GM23338 (cell line): ENCODE measurements around the gene SLC16A5. TPM values are rescaled to one million over a fixed set of nuclear protein-coding genes. Genes with fewer than 3 reads are reported as not detected.

Experiments used
- ATAC-seq: fragments of 200-7000 bp; cut with Tn5 transposase; 3 replicates; pipeline ENCODE4 v1.9.1; 2020
- DNase-seq: peaks from one replicate; pipeline ENCODE4 v3.0.0-alpha.2; 2015; ENCODE audit warnings: low spot score
- H2AFZ ChIP-seq: fragments of 200-600 bp; sonication (generic); 2 replicates; pipeline ENCODE4 v1.8.0; 2016; ENCODE audit warnings: antibody characterized with exemption, mild to moderate bottlenecking, moderate library complexity
- H3F3A ChIP-seq: fragments of 200-600 bp; sonication (generic); replicated peaks from 2 replicates; pipeline ENCODE4 v1.8.0; 2017; ENCODE audit warnings: antibody characterized with exemption, mixed run types, low read depth
- H3K27ac ChIP-seq: fragments of 200-600 bp; sonication (generic); 2 replicates; pipeline ENCODE4 v1.6.1; 2016; ENCODE audit warnings: low read depth
- H3K27me3 ChIP-seq: fragments of 200-600 bp; sonication (generic); 2 replicates; pipeline ENCODE4 v1.8.0; 2016; ENCODE audit warnings: mild to moderate bottlenecking, mixed run types, moderate library complexity; ENCODE audit not compliant: insufficient read depth
- H3K36me3 ChIP-seq: fragments of 200-600 bp; sonication (generic); 2 replicates; pipeline ENCODE4 v1.8.0; 2016; ENCODE audit warnings: mild to moderate bottlenecking; ENCODE audit not compliant: insufficient read depth
- H3K4me1 ChIP-seq: fragments of 200-600 bp; sonication (generic); 2 replicates; pipeline ENCODE4 v1.8.0; 2016; ENCODE audit warnings: mild to moderate bottlenecking, moderate library complexity; ENCODE audit not compliant: insufficient read depth
- H3K4me2 ChIP-seq: fragments of 200-600 bp; sonication (generic); 2 replicates; pipeline ENCODE4 v1.7.1; 2017; ENCODE audit warnings: mixed run types
- H3K4me3 ChIP-seq: fragments of 200-600 bp; sonication (generic); 2 replicates; pipeline ENCODE4 v1.6.1; 2016; ENCODE audit warnings: mixed run types
- H3K79me2 ChIP-seq: fragments of 200-600 bp; sonication (generic); replicated peaks from 2 replicates; pipeline ENCODE4 v1.8.0; 2017; ENCODE audit warnings: mild to moderate bottlenecking; ENCODE audit not compliant: insufficient read depth
- H3K9me2 ChIP-seq: fragments of 200-600 bp; sonication (generic); 2 replicates; pipeline ENCODE4 v1.8.0; 2017; ENCODE audit not compliant: insufficient read depth
- H4K20me1 ChIP-seq: fragments of 200-600 bp; sonication (generic); replicated peaks from 2 replicates; pipeline ENCODE4 v1.8.0; 2017; ENCODE audit warnings: mild to moderate bottlenecking; ENCODE audit not compliant: insufficient read depth
- H3K27ac Mint-ChIP-seq: 2 replicates; pipeline ENCODE4 v1.8.0; 2020; ENCODE audit warnings: inconsistent platforms, mild to moderate bottlenecking, moderate library complexity, mixed read lengths
- H3K27me3 Mint-ChIP-seq: 3 replicates; pipeline ENCODE4 v1.8.0; 2022; ENCODE audit warnings: low read depth, mild to moderate bottlenecking, moderate library complexity, mixed read lengths, inconsistent platforms; ENCODE audit not compliant: insufficient read depth, poor library complexity
- H3K36me3 Mint-ChIP-seq: 3 replicates; pipeline ENCODE4 v1.8.0; 2021; ENCODE audit warnings: low read depth, mild to moderate bottlenecking, inconsistent platforms, moderate library complexity, mixed read lengths
- H3K4me1 Mint-ChIP-seq: 3 replicates; pipeline ENCODE4 v1.8.0; 2020; ENCODE audit warnings: mild to moderate bottlenecking, inconsistent platforms, mixed read lengths
- H3K4me3 Mint-ChIP-seq: 3 replicates; pipeline ENCODE4 v1.8.0; 2021; ENCODE audit warnings: moderate library complexity, mild to moderate bottlenecking, inconsistent platforms, mixed read lengths
- H3K9me3 Mint-ChIP-seq: 3 replicates; pipeline ENCODE4 v1.8.0; 2020; ENCODE audit warnings: moderate library complexity, mild to moderate bottlenecking, inconsistent platforms, mixed read lengths
- CTCF ChIP-seq, 2 experiments: fragments of 200-600 bp in 1 of 2; sonication (generic) in 1 of 2; conservative IDR thresholded peaks; 2 replicates each; pipeline versions ENCODE4 v1.5.1 to v1.6.1; 2016 to 2017; ENCODE audit warnings: antibody characterized with exemption in 2 of 2, low read depth in 2 of 2, mild to moderate bottlenecking in 2 of 2, moderate library complexity in 1 of 2
- ETS1 ChIP-seq: IDR thresholded peaks from 2 replicates; pipeline ENCODE4 v1.6.1; 2016; ENCODE audit warnings: antibody characterized with exemption
- EZH2 ChIP-seq: fragments of 200-600 bp; sonication (generic); IDR thresholded peaks from one replicate; pipeline ENCODE4 v1.8.0; 2017; ENCODE audit warnings: antibody characterized with exemption, mild to moderate bottlenecking, low read depth; ENCODE audit not compliant: unreplicated experiment
- EZH2phosphoT487 ChIP-seq: fragments of 200-600 bp; sonication (generic); IDR thresholded peaks from one replicate; pipeline ENCODE4 v1.8.1; 2018; ENCODE audit warnings: antibody characterized with exemption; ENCODE audit not compliant: unreplicated experiment
- NANOG ChIP-seq: IDR thresholded peaks from 2 replicates; pipeline ENCODE4 v1.6.1; 2016; ENCODE audit warnings: antibody characterized with exemption, borderline replicate concordance
- POLR2AphosphoS5 ChIP-seq: IDR thresholded peaks from 2 replicates; pipeline ENCODE4 v1.6.1; 2016; ENCODE audit warnings: antibody characterized with exemption, low read depth
- REST ChIP-seq: IDR thresholded peaks from one replicate; pipeline ENCODE4 v1.6.1; 2018; ENCODE audit warnings: antibody characterized with exemption; ENCODE audit not compliant: unreplicated experiment
- STAT1 ChIP-seq: IDR thresholded peaks from one replicate; pipeline ENCODE4 v1.6.1; 2016; ENCODE audit warnings: antibody characterized with exemption; ENCODE audit not compliant: unreplicated experiment
- ZNF114 ChIP-seq: fragments of 250-450 bp; sonication (Bioruptor Pico); IDR thresholded peaks from 2 replicates; pipeline ENCODE4 v1.5.0; 2020; ENCODE audit warnings: mild to moderate bottlenecking, moderate library complexity
- ZNF331 ChIP-seq: fragments of 250-450 bp; sonication (Bioruptor Pico); IDR thresholded peaks from 2 replicates; pipeline ENCODE4 v1.5.0; 2020; ENCODE audit warnings: low read depth, mild to moderate bottlenecking, moderate library complexity
- polyA plus RNA-seq: library from polyadenylated mRNA; unstranded; fragments of >200 nt; fragmentation: Nextera tagmentation; extraction: Ambion mirVana; gene quantifications from 2 replicates; pipeline ENCODE4 v1.2.1, GENCODE V29; 2016
- total RNA-seq: library from RNA; depleted of rRNA; stranded (reverse); fragments of >200 nt; shearing (Covaris generic); gene quantifications from 2 replicates; pipeline ENCODE4 v1.2.3, GENCODE V29; 2014

SLC16A5 gene
- total and polyA plus RNA-seq, 2 experiments from 2014 or later = 7.3 to 40.0 TPM

- Mint-ChIP-seq H3K9me3 (no peaks in the 10 kb centered on the region), H3K27me3 (peaks cover 16% of the 10 kb centered on the region), H3K4me1 (peaks cover 11% of the 10 kb centered on the region), H3K4me3 (no peak overlapping the region), H3K36me3 (peaks cover 31% of the 10 kb centered on the region), H3K27ac (no peak overlapping the region)
- no peak overlapping the region for H3K27ac ChIP-seq
- H3K4me1 ChIP-seq = peaks cover 5% of the 10 kb centered on the region
- no peak overlapping the region for H3K4me2 ChIP-seq
- H3K36me3 ChIP-seq = no peaks in the 10 kb centered on the region
- H3K79me2 ChIP-seq = no peaks in the 10 kb centered on the region
- no peaks in the 10 kb centered on the region for H3K9me2 ChIP-seq
- H2AFZ ChIP-seq = no peak overlapping the region
- no peak for DNase-seq
- no peak for TF ChIP-seq ZNF331
- peak in 1 of 2 experiments; percentile 15; a peak in 1 of 4 replicates for TF ChIP-seq CTCF (conservative IDR thresholded peaks at IDR 0.05; ENCODE audit: low read depth in 2 of 2)
- no peaks in the 10 kb centered on the region; the same call in 1 of the 2 replicates for H4K20me1 ChIP-seq
- no peak overlapping the region for H3K4me3 ChIP-seq
- no peak for ATAC-seq
- no peaks in the 10 kb centered on the region for H3K27me3 ChIP-seq
- H3F3A ChIP-seq = peaks cover 2% of the 10 kb centered on the region; the same call in 1 of the 2 replicates
Measured at GRCh38 chr17:75099881-75100595, 12.3 kb downstream of the SLC16A5 start.

GRCh38 chr17:75102385-75102821 lies 14.6 kb downstream of the SLC16A5 start:
- Mint-ChIP-seq H3K4me3 (no peak overlapping the region), H3K27me3 (peaks cover 15% of the 10 kb centered on the region), H3K27ac (peak overlapping the region; percentile 39), H3K4me1 (peaks cover 14% of the 10 kb centered on the region), H3K9me3 (no peaks in the 10 kb centered on the region), H3K36me3 (peaks cover 24% of the 10 kb centered on the region)
- H3K9me2 ChIP-seq = no peaks in the 10 kb centered on the region
- no peaks in the 10 kb centered on the region for H3K36me3 ChIP-seq
- H3K27ac ChIP-seq = no peak overlapping the region; the same call in 1 of the 2 replicates
- no peaks in the 10 kb centered on the region for H4K20me1 ChIP-seq
- DNase-seq (peak; percentile 37), ATAC-seq (peak; percentile 8; the same call in 1 of the 3 replicates)
- H3K4me3 ChIP-seq = no peak overlapping the region
- no peak overlapping the region for H2AFZ ChIP-seq
- no peaks in the 10 kb centered on the region for H3K27me3 ChIP-seq
- peaks cover 5% of the 10 kb centered on the region for H3K4me1 ChIP-seq
- H3K79me2 ChIP-seq = no peaks in the 10 kb centered on the region
- H3K4me2 ChIP-seq = no peak overlapping the region
- peaks cover 9% of the 10 kb centered on the region; the same call in 1 of the 2 replicates for H3F3A ChIP-seq
- TF ChIP-seq NANOG (no peak), STAT1 (no peak), ETS1 (no peak), POLR2AphosphoS5 (no peak), EZH2phosphoT487 (no peak), CTCF (conservative IDR thresholded peaks at IDR 0.05; ENCODE audit: low read depth in 2 of 2) (no peak), ZNF331 (no peak), EZH2 (no peak), ZNF114 (CRISPR knock-in tag) (no peak), REST (no peak)
